Gastroesophageal sphincter (tissue), 4 donors: ENCODE data around the gene NDUFA5. TPM values are rescaled to one million over a fixed set of nuclear protein-coding genes. Genes with fewer than 3 reads are reported as not detected.
"Not testable (repeated sequence)": the region's sequence is repeated elsewhere in the genome, so short reads cannot be mapped to it uniquely, and the experiment has no call there.

Experiments used
- ATAC-seq: fragments of 150-250 bp; one replicate; pipeline ENCODE4 v1.9.1; 2016; ENCODE audit warnings: mild to moderate bottlenecking, moderate library complexity
- H3K27ac ChIP-seq, 4 donors: fragments of 200-600 bp; sonication (generic) in 3 of 4; 1 replicate in 3 of 4; 2 replicates in 1 of 4; pipeline ENCODE4 v1.5.1; 2016 to 2019
- H3K27me3 ChIP-seq: fragments of 200-600 bp; sonication (generic); one replicate; pipeline ENCODE4 v1.5.1; 2019
- H3K36me3 ChIP-seq, 2 donors: fragments of 200-600 bp; sonication (generic); one replicate each; pipeline ENCODE4 v1.5.1; 2019; ENCODE audit warnings: control low read depth in 1 of 2
- H3K4me1 ChIP-seq, 3 donors: fragments of 200-600 bp; sonication (generic); 1 replicate in 2 of 3; 2 replicates in 1 of 3; pipeline ENCODE4 v1.5.1; 2016 to 2019; ENCODE audit warnings: control low read depth in 2 of 3
- H3K4me3 ChIP-seq, 2 donors: fragments of 200-600 bp; sonication (generic); one replicate each; pipeline ENCODE4 v1.5.1; 2019; ENCODE audit warnings: mild to moderate bottlenecking in 1 of 2, moderate library complexity in 1 of 2
- H3K9me3 ChIP-seq, 3 donors: fragments of 200-600 bp; sonication (generic); one replicate each; pipeline ENCODE4 v1.5.1; 2017 to 2019; ENCODE audit warnings: control low read depth in 2 of 3
- CTCF ChIP-seq, 4 experiments: fragments of 200-600 bp in 2 of 4; fragments of 450-650 bp in 2 of 4; sonication (generic) in 1 of 4; IDR thresholded peaks; one replicate each; pipeline ENCODE4 v1.5.1; 2017 to 2019; ENCODE audit warnings: antibody characterized with exemption in 4 of 4, mild to moderate bottlenecking in 2 of 4, moderate library complexity in 2 of 4
- EP300 ChIP-seq: sonication (generic); formaldehyde crosslinking; IDR thresholded peaks from one replicate; pipeline ENCODE4 v1.6.1; 2017; ENCODE audit warnings: antibody characterized with exemption, mild to moderate bottlenecking
- POLR2A ChIP-seq, 2 donors: fragments of 450-650 bp; IDR thresholded peaks; one replicate each; pipeline ENCODE4 v1.6.1; 2017; ENCODE audit warnings: antibody characterized with exemption in 2 of 2, mild to moderate bottlenecking in 2 of 2, moderate library complexity in 1 of 2
- POLR2AphosphoS5 ChIP-seq: sonication (generic); formaldehyde crosslinking; IDR thresholded peaks from one replicate; pipeline ENCODE4 v1.6.1; 2017; ENCODE audit warnings: antibody characterized with exemption
- WGBS, 2 donors: methylation state at CpG; one replicate each; pipeline ENCODE4 v1.1.5; 2018; ENCODE audit warnings: low coverage in 1 of 2; 5-methylcytosine and 5-hydroxymethylcytosine counted together
- total RNA-seq, 4 donors: library from RNA; depleted of rRNA; stranded (reverse); fragments of >200 nt; gene quantifications; one replicate each; pipeline ENCODE4 v1.1.0, GENCODE V29; 2016

NDUFA5 gene
- total RNA-seq, 4 donors from 2014 or later: 65.4 to 172 (median 115) TPM

- TF ChIP-seq POLR2AphosphoS5 (no peak), POLR2A (IDR thresholded peaks at IDR 0.05) (no peak), EP300 (no peak), CTCF (IDR thresholded peaks at IDR 0.05) (no peak)
- no peaks in the 10 kb centered on the region for H3K27me3 ChIP-seq
- WGBS, 2 donors: 98% methylated on average over 5 of the region's 5 CpGs; no CpG with 5 or more reads in 1 of the 2 donors
- H3K27ac ChIP-seq: no peak overlapping the region
- no peaks in the 10 kb centered on the region for H3K36me3 ChIP-seq
- H3K4me1 ChIP-seq: peaks cover 0 to 5% (median 0%) of the 10 kb centered on the region in 3 donors
- ATAC-seq: no peak
- no peak overlapping the region for H3K4me3 ChIP-seq
- H3K9me3 ChIP-seq: no peaks in the 10 kb centered on the region
Observed at GRCh38 chr7:123528265-123528664, 29.4 kb downstream of the NDUFA5 start.

- H3K27me3 ChIP-seq, H3K4me3 ChIP-seq, H3K36me3 ChIP-seq, ATAC-seq, H3K4me1 ChIP-seq, H3K27ac ChIP-seq, H3K9me3 ChIP-seq: not testable (repeated sequence)
- 91% methylated on average over 18 of the region's 24 CpGs; no CpG with 5 or more reads in 1 of the 2 donors for WGBS, 2 donors
Observed at GRCh38 chr7:123527712-123528225, 29.8 kb downstream of the NDUFA5 start.

- not testable (repeated sequence) for H3K9me3 ChIP-seq, H3K27me3 ChIP-seq, ATAC-seq, H3K4me1 ChIP-seq, H3K36me3 ChIP-seq, H3K4me3 ChIP-seq, H3K27ac ChIP-seq
- WGBS, 2 donors: 93% methylated on average over 3 of the region's 7 CpGs; no CpG with 5 or more reads in 1 of the 2 donors
Observed at GRCh38 chr7:123526533-123526932, 31.1 kb downstream of the NDUFA5 start.

- Histone ChIP-seq H3K36me3 (no peaks in the 10 kb centered on the region), H3K9me3 (no peaks in the 10 kb centered on the region), H3K27me3 (no peaks in the 10 kb centered on the region), H3K27ac (no peak overlapping the region), H3K4me1 (no peaks in the 10 kb centered on the region), H3K4me3 (no peak overlapping the region)
- WGBS, 2 donors: 52 to 71% methylated on average over 1 to 2 of the region's 2 CpGs
- TF ChIP-seq POLR2A (IDR thresholded peaks at IDR 0.05): no peak
- no peak for TF ChIP-seq EP300
- no peak for TF ChIP-seq POLR2AphosphoS5
- TF ChIP-seq CTCF (IDR thresholded peaks at IDR 0.05): no peak
- no peak for ATAC-seq
Observed at GRCh38 chr7:123522066-123522465, 35.6 kb downstream of the NDUFA5 start.

GRCh38 chr7:123505221-123505620, 52.4 kb downstream of the NDUFA5 start:
- WGBS, 2 donors: 80 to 100% methylated on average over 1 of the region's 2 CpGs
- H3K27ac ChIP-seq: no peak overlapping the region
- no peak for TF ChIP-seq POLR2AphosphoS5
- no peak for TF ChIP-seq POLR2A (IDR thresholded peaks at IDR 0.05)
- no peak for TF ChIP-seq EP300
- no peak for TF ChIP-seq CTCF (IDR thresholded peaks at IDR 0.05)
- no peaks in the 10 kb centered on the region for H3K27me3 ChIP-seq
- no peak for ATAC-seq
- no peaks in the 10 kb centered on the region for H3K36me3 ChIP-seq
- no peaks in the 10 kb centered on the region for H3K4me1 ChIP-seq
- H3K9me3 ChIP-seq: peaks cover 0 to 9% (median 0%) of the 10 kb centered on the region in 3 donors
- H3K4me3 ChIP-seq: no peak overlapping the region

- TF ChIP-seq POLR2A (IDR thresholded peaks at IDR 0.05) (no peak), EP300 (no peak), CTCF (IDR thresholded peaks at IDR 0.05) (no peak), POLR2AphosphoS5 (no peak)
- no peak for ATAC-seq
- 78 to 91% methylated on average over 5 of the region's 5 CpGs for WGBS, 2 donors
- Histone ChIP-seq H3K4me1 (no peaks in the 10 kb centered on the region), H3K27me3 (no peaks in the 10 kb centered on the region), H3K36me3 (no peaks in the 10 kb centered on the region), H3K9me3 (peaks cover 0 to 9% (median 0%) of the 10 kb centered on the region in 3 donors), H3K27ac (no peak overlapping the region), H3K4me3 (no peak overlapping the region)
Observed at GRCh38 chr7:123502201-123502600, 55.4 kb downstream of the NDUFA5 start.
